Measurements from ENCODE around the gene URI1.

The URI1 gene

GRCh38 chr19:30028118-30028991 is 86.3 kb downstream of the URI1 start (continued):
- peak; percentile 92 for TF ChIP-seq PRDM6 (tag by site-specific recombination; IDR thresholded peaks at IDR 0.05)
- no peak for TF ChIP-seq ZNF600 (tag by site-specific recombination; IDR thresholded peaks at IDR 0.05)
- TF ChIP-seq ZNF133 (tag by site-specific recombination; IDR thresholded peaks at IDR 0.05) = no peak
- no peak for TF ChIP-seq ZNF248 (tag by site-specific recombination; IDR thresholded peaks at IDR 0.05)
- peak; percentile 61; the same call in 1 of the 2 replicates for TF ChIP-seq IKZF3 (tag by site-specific recombination; IDR thresholded peaks at IDR 0.05)
- no peak for TF ChIP-seq SP7 (tag by site-specific recombination; IDR thresholded peaks at IDR 0.05)
- no peak for TF ChIP-seq ZNF423 (tag by site-specific recombination; IDR thresholded peaks at IDR 0.05)

GRCh38 chr19:30028992-30029343 is 86.9 kb downstream of the URI1 start:
- Histone ChIP-seq H3K9me3 (ENCODE audit: control insufficient read depth, insufficient read depth, low read depth, low read length) (peaks cover 12% of the 10 kb centered on the region), H3K27ac (ENCODE audit: extremely low read depth, low read depth, low read length) (no peak overlapping the region), H3K36me3 (ENCODE audit: control insufficient read depth in 2 of 2, insufficient read depth in 1 of 2, low read length in 2 of 2) (peaks cover 10 to 60% of the 10 kb centered on the region in 2 experiments), H3K4me3 (ENCODE audit: low read depth, low read length) (no peak overlapping the region), H3K4me1 (ENCODE audit: control insufficient read depth, insufficient read depth, low read length) (peaks cover 32% of the 10 kb centered on the region)
- TF ChIP-seq SETDB1 (IDR thresholded peaks at IDR 0.05; ENCODE audit: insufficient read length, low read length) (peak; percentile 65), ZNF664 (tag by site-specific recombination; IDR thresholded peaks at IDR 0.05) (peak; percentile 76; the same call in 1 of the 2 replicates), ZSCAN30 (tag by site-specific recombination; IDR thresholded peaks at IDR 0.05) (0 out of 2 replicates have a peak, but pooled peaks have one; percentile 6), ZNF202 (tag by site-specific recombination; IDR thresholded peaks at IDR 0.05; ENCODE audit: borderline replicate concordance) (no peak), ZNF501 (tag by site-specific recombination; IDR thresholded peaks at IDR 0.05) (no peak), ZNF791 (tag by site-specific recombination; IDR thresholded peaks at IDR 0.05) (peak; percentile 94), OVOL3 (tag by site-specific recombination; IDR thresholded peaks at IDR 0.05) (peak; percentile 9; the same call in 1 of the 2 replicates), ZNF132 (tag by site-specific recombination; IDR thresholded peaks at IDR 0.05; ENCODE audit: borderline replicate concordance) (no peak), TRIM28 (IDR thresholded peaks at IDR 0.05; ENCODE audit: borderline replicate concordance, low read length) (0 out of 2 replicates have a peak, but pooled peaks have one; percentile 45)
- TF ChIP-seq, protein P1, sequence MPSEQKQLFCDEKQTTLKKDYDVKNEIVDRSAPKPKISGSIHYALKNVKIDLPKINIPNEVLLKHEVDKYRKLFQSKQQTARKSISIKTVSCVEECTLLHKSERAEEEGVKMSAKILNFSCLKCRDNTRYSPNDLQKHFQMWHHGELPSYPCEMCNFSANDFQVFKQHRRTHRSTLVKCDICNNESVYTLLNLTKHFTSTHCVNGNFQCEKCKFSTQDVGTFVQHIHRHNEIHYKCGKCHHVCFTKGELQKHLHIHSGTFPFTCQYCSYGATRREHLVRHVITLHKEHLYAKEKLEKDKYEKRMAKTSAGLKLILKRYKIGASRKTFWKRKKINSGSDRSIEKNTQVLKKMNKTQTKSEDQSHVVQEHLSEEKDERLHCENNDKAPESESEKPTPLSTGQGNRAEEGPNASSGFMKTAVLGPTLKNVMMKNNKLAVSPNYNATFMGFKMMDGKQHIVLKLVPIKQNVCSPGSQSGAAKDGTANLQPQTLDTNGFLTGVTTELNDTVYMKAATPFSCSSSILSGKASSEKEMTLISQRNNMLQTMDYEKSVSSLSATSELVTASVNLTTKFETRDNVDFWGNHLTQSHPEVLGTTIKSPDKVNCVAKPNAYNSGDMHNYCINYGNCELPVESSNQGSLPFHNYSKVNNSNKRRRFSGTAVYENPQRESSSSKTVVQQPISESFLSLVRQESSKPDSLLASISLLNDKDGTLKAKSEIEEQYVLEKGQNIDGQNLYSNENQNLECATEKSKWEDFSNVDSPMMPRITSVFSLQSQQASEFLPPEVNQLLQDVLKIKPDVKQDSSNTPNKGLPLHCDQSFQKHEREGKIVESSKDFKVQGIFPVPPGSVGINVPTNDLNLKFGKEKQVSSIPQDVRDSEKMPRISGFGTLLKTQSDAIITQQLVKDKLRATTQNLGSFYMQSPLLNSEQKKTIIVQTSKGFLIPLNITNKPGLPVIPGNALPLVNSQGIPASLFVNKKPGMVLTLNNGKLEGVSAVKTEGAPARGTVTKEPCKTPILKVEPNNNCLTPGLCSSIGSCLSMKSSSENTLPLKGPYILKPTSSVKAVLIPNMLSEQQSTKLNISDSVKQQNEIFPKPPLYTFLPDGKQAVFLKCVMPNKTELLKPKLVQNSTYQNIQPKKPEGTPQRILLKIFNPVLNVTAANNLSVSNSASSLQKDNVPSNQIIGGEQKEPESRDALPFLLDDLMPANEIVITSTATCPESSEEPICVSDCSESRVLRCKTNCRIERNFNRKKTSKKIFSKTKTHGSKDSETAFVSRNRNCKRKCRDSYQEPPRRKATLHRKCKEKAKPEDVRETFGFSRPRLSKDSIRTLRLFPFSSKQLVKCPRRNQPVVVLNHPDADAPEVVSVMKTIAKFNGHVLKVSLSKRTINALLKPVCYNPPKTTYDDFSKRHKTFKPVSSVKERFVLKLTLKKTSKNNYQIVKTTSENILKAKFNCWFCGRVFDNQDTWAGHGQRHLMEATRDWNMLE (tag by site-specific recombination; conservative IDR thresholded peaks at IDR 0.05; ENCODE audit: low read depth) = no peak
- ChIA-PET POLR2A (no interaction called here), CTCF (interaction anchor here (0.6 to 1.1 kb wide), 3 partner anchors 41 to 619 kb away, joined by 3 to 4 read pairs (median 3); no protein-coding TSS in a partner anchor)

Data from HEK293 (cell line).